ENCODE measurements around the gene RAVER1. TPM values are rescaled to one million over a fixed set of nuclear protein-coding genes. Genes with fewer than 3 reads are reported as not detected.
"Not testable (repeated sequence)": the region's sequence is repeated elsewhere in the genome, so short reads cannot be mapped to it uniquely, and the experiment has no call there.

The RAVER1 gene
- total RNA-seq, 4 donors from 2014 or later: 10.0 to 15.9 (median 11.8) TPM

DNA sequence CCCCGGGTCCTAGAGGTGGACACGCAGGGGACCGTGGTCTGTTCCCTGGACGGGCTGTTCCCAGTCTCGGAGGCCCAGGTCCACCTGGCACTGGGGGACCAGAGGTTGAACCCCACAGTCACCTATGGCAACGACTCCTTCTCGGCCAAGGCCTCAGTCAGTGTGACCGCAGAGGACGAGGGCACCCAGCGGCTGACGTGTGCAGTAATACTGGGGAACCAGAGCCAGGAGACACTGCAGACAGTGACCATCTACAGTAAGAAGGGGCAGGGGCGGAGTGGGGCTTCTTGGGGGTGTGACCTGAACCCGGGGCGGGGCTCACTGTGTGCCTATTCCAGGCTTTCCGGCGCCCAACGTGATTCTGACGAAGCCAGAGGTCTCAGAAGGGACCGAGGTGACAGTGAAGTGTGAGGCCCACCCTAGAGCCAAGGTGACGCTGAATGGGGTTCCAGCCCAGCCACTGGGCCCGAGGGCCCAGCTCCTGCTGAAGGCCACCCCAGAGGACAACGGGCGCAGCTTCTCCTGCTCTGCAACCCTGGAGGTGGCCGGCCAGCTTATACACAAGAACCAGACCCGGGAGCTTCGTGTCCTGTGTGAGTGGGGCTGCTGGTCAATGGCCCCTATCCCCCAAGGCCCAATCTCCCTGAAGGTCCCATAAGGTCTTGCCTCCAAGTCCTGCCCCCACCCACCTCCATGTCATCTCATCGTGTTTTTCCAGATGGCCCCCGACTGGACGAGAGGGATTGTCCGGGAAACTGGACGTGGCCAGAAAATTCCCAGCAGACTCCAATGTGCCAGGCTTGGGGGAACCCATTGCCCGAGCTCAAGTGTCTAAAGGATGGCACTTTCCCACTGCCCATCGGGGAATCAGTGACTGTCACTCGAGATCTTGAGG is 49.0 kb downstream of the RAVER1 start:
- Histone ChIP-seq H3K27me3 (peaks cover 27 to 28% (median 27%) of the 10 kb centered on the region in 3 donors), H3K4me1 (peaks cover 9 to 10% of the 10 kb centered on the region in 2 donors), H3K4me3 (no peak overlapping the region), H3K27ac (no peak overlapping the region), H3K9me3 (no peaks in the 10 kb centered on the region), H3K36me3 (peaks cover 0 to 18% of the 10 kb centered on the region in 2 donors)
- ATAC-seq: no peak
- intact Hi-C loops (cut with DNase I; ENCODE audit: low total_unique reads) (no loop called here), in situ Hi-C loops (cut with MboI; ENCODE audit: low sequenced_read_pairs in 4 of 4) (no loop called here)
- no peak for DNase-seq
- TF ChIP-seq CTCF (IDR thresholded peaks at IDR 0.05 in 4 of 5, conservative IDR thresholded peaks at IDR 0.05 in 1 of 5): no peak
- TF ChIP-seq POLR2A (IDR thresholded peaks at IDR 0.05): no peak

- in situ Hi-C loops (cut with MboI; ENCODE audit: low sequenced_read_pairs in 4 of 4): no loop called here
- TF ChIP-seq POLR2A (IDR thresholded peaks at IDR 0.05) (no peak), CTCF (IDR thresholded peaks at IDR 0.05 in 4 of 5, conservative IDR thresholded peaks at IDR 0.05 in 1 of 5) (no peak)
- Histone ChIP-seq H3K27ac (no peak overlapping the region), H3K36me3 (peaks cover 0 to 18% of the 10 kb centered on the region in 2 donors), H3K4me1 (peaks cover under 1 to 1% of the 10 kb centered on the region in 2 donors), H3K27me3 (peaks cover 19% of the 10 kb centered on the region in 3 donors), H3K4me3 (no peak overlapping the region), H3K9me3 (no peaks in the 10 kb centered on the region)
- intact Hi-C loops (cut with DNase I; ENCODE audit: low total_unique reads): no loop called here
- no peak for ATAC-seq
- no peak for DNase-seq
Measured at GRCh38 chr19:10283301-10284064, 49.8 kb downstream of the RAVER1 start.

DNA sequence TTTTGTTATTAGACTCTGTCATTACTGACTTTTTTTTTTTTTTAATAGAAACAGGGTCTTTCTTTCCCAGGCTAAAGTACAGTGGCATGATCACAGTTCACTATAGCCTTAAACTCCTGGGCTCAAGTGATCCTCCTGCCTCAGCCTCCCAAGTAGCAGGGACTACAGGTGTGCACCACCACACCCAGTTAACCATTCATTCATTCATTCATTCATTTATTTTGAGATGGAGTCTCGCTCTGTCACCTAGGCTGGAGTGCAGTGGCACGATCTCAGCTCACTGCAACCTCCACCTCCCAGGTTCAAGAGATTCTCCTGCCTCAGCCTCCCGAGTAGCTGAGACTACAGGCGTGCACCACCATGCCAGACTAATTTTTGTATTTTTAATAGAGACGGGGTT is 51.3 kb downstream of the RAVER1 start:
- DNase-seq; H3K9me3 ChIP-seq; intact Hi-C loops (cut with DNase I; ENCODE audit: low total_unique reads); in situ Hi-C loops (cut with MboI; ENCODE audit: low sequenced_read_pairs in 4 of 4); ATAC-seq; H3K27ac ChIP-seq; H3K4me1 ChIP-seq; H3K27me3 ChIP-seq; H3K4me3 ChIP-seq: not testable (repeated sequence)
- H3K36me3 ChIP-seq: peaks cover 0 to 18% of the 10 kb centered on the region in 2 donors

DNA sequence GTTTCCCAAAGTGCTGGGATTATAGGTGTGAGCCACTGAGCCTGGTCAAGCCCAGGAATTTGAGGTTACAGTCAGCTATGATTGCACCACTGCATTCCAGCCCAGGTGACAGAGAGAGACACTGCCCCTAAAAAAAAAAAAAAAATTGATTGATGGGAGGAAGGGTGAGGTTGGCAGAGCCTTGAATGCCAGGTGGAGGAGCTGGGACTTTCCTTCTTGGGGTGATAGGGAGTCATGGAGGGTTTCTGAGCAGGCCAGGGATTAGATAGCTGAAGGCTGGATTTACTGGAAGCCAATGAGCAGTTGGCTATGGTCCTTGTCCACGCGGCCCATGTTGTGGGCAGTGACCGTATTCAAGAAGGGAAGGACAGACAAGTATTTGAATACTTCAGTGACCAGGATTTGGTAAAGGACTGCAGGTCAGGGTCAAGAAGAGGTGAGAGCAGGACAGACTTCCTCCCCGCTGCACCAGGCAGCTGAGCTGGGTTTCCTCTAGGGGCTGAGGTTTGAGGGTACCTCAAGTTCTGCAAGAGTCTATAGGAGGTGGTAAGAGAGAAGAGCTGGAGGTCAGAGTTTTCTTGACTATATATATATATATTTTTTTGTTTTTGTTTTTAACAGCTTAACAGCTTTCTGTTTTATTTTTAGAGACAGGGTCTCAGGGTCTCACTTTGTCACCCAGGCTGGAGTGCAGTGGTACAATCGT is 53.4 kb downstream of the RAVER1 start:
- intact Hi-C loops (cut with DNase I; ENCODE audit: low total_unique reads) (no loop called here), in situ Hi-C loops (cut with MboI; ENCODE audit: low sequenced_read_pairs in 4 of 4) (no loop called here)
- Histone ChIP-seq H3K36me3 (peaks cover 0 to 12% of the 10 kb centered on the region in 2 donors), H3K4me1 (no peaks in the 10 kb centered on the region), H3K4me3 (no peak overlapping the region), H3K9me3 (no peaks in the 10 kb centered on the region), H3K27me3 (no peaks in the 10 kb centered on the region), H3K27ac (no peak overlapping the region)
- DNase-seq (no peak), ATAC-seq (no peak)
- TF ChIP-seq CTCF (IDR thresholded peaks at IDR 0.05 in 4 of 5, conservative IDR thresholded peaks at IDR 0.05 in 1 of 5) (no peak), POLR2A (IDR thresholded peaks at IDR 0.05) (no peak)

Data from gastrocnemius medialis (tissue), 4 donors.